GM12801 (cell line): ENCODE results near the gene TUBGCP5.

ENCODE experiments used
- CTCF ChIP-seq: IDR thresholded peaks from one replicate; pipeline ENCODE4 v1.5.1; 2011; ENCODE audit warnings: control low read depth; ENCODE audit not compliant: insufficient read length; ENCODE audit errors: extremely low read depth

Gene TUBGCP5

GRCh38 chr15:22974745-22975144 is 64.6 kb downstream of the TUBGCP5 start:
- no peak for TF ChIP-seq CTCF

- TF ChIP-seq CTCF = no peak
These were observed 65.4 kb downstream of the TUBGCP5 start for GRCh38 chr15:22973987-22974386.

- no peak for TF ChIP-seq CTCF
These were observed 66.1 kb downstream of the TUBGCP5 start for GRCh38 chr15:22973286-22973685.

GRCh38 chr15:22969489-22969888 is 69.9 kb downstream of the TUBGCP5 start:
- TF ChIP-seq CTCF = no peak

- TF ChIP-seq CTCF = no peak
These were observed 71.0 kb downstream of the TUBGCP5 start for GRCh38 chr15:22968366-22968765.

- TF ChIP-seq CTCF = no peak
These were observed 72.1 kb downstream of the TUBGCP5 start for GRCh38 chr15:22967084-22967770.

GRCh38 chr15:22966321-22967083 is 72.9 kb downstream of the TUBGCP5 start:
- no peak for TF ChIP-seq CTCF
